Upper lobe of left lung (tissue), 6 donors: Measurements from ENCODE around the gene WNT9B. TPM values are rescaled to one million over a fixed set of nuclear protein-coding genes. Genes with fewer than 3 reads are reported as not detected.

Source experiments
- ATAC-seq, 2 donors: fragments of 200-7000 bp; cut with Tn5 transposase; one replicate each; pipeline ENCODE4 v1.9.1; 2022; ENCODE audit warnings: mild to moderate bottlenecking in 2 of 2, moderate library complexity in 2 of 2; ENCODE audit not compliant: low FRiP score in 2 of 2
- DNase-seq, 2 donors: peaks; one replicate each; pipeline ENCODE4 v3.0.0-alpha.2; 2019 to 2020
- H3K27ac ChIP-seq, 4 donors: fragments of 200-600 bp; sonication (generic); one replicate each; pipeline ENCODE4 v1.5.1; 2016 to 2019
- H3K27me3 ChIP-seq, 4 donors: fragments of 200-600 bp; sonication (generic); one replicate each; pipeline ENCODE4 v1.5.1; 2017 to 2019
- H3K36me3 ChIP-seq, 4 donors: fragments of 200-600 bp; sonication (generic); one replicate each; pipeline ENCODE4 v1.5.1; 2016 to 2019
- H3K4me1 ChIP-seq, 4 donors: fragments of 200-600 bp; sonication (generic); one replicate each; pipeline ENCODE4 v1.5.1; 2018 to 2019
- H3K4me3 ChIP-seq, 4 donors: fragments of 200-600 bp; sonication (generic); one replicate each; pipeline ENCODE4 v1.5.1; 2017 to 2019; ENCODE audit warnings: mild to moderate bottlenecking in 2 of 4, moderate library complexity in 1 of 4
- H3K9me3 ChIP-seq, 4 donors: fragments of 200-600 bp; sonication (generic); one replicate each; pipeline ENCODE4 v1.5.1; 2018 to 2019
- EP300 ChIP-seq, 4 donors: sonication (generic); formaldehyde crosslinking; IDR thresholded peaks; one replicate each; pipeline ENCODE4 v1.5.1; 2017; ENCODE audit warnings: antibody characterized with exemption in 4 of 4, control low read depth in 2 of 4
- POLR2A ChIP-seq, 4 donors: fragments of 450-650 bp; IDR thresholded peaks; one replicate each; pipeline ENCODE4 v1.5.1; 2016 to 2017; ENCODE audit warnings: antibody characterized with exemption in 4 of 4, mild to moderate bottlenecking in 2 of 4
- POLR2AphosphoS5 ChIP-seq, 2 donors: sonication (generic); formaldehyde crosslinking; IDR thresholded peaks; one replicate each; pipeline ENCODE4 v1.5.1; 2017; ENCODE audit warnings: antibody characterized with exemption in 2 of 2
- WGBS, 2 donors: methylation state at CpG; one replicate each; pipeline ENCODE4 v1.1.5; 2017 to 2018; 5-methylcytosine and 5-hydroxymethylcytosine counted together
- total RNA-seq, 6 donors: library from RNA; depleted of rRNA in 4 of 6; stranded (reverse); fragments of >200 nt in 4 of 6; gene quantifications; one replicate each; pipeline versions ENCODE4 v1.1.0 to v1.2.1, GENCODE V29; 2016 to 2021
- TF ChIP-seq, protein P1 (sequence below), 6 experiments: fragments of 450-650 bp in 4 of 6; fragments of 200-600 bp in 2 of 6; sonication (generic) in 2 of 6; IDR thresholded peaks; one replicate each; pipeline ENCODE4 v1.5.1; 2016 to 2019; ENCODE audit warnings: antibody characterized with exemption in 6 of 6
- donor health status: DM: no; HTN: no; CAD: no; lungs with moderate emphysema.
- donor health status: DM: no; HTN: yes; CAD: no; lungs with severe emphysema.

Gene WNT9B
- total RNA-seq, 6 donors from 2014 or later = 0.26 to 8.3 (median 1.8) TPM; not detected in 3

DNA sequence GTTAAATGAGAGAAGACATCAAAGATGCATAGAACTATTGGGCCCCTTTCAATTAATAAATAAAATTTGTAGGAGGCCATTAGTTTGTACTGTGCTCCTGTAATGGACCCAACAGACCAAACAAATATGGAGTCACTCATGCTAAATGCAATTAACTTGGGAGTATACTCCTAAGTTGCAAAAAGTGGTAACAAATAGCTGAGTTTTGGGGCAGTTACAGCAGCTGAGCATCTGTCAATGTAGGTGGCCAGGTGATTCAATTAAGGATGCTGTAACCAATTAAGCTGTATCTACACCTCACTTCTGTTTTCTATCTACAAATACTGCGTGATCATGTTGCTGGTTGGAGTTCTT, 34.9 kb downstream of the WNT9B start:
- TF ChIP-seq EP300 (IDR thresholded peaks at IDR 0.05) (no peak), POLR2A (IDR thresholded peaks at IDR 0.05) (no peak), POLR2AphosphoS5 (IDR thresholded peaks at IDR 0.05) (no peak)
- TF ChIP-seq, protein P1, sequence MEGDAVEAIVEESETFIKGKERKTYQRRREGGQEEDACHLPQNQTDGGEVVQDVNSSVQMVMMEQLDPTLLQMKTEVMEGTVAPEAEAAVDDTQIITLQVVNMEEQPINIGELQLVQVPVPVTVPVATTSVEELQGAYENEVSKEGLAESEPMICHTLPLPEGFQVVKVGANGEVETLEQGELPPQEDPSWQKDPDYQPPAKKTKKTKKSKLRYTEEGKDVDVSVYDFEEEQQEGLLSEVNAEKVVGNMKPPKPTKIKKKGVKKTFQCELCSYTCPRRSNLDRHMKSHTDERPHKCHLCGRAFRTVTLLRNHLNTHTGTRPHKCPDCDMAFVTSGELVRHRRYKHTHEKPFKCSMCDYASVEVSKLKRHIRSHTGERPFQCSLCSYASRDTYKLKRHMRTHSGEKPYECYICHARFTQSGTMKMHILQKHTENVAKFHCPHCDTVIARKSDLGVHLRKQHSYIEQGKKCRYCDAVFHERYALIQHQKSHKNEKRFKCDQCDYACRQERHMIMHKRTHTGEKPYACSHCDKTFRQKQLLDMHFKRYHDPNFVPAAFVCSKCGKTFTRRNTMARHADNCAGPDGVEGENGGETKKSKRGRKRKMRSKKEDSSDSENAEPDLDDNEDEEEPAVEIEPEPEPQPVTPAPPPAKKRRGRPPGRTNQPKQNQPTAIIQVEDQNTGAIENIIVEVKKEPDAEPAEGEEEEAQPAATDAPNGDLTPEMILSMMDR (IDR thresholded peaks at IDR 0.05) = no peak
- Histone ChIP-seq H3K4me3 (no peak overlapping the region), H3K4me1 (peaks cover 0 to 5% (median 0%) of the 10 kb centered on the region in 4 donors), H3K36me3 (no peaks in the 10 kb centered on the region), H3K27me3 (no peaks in the 10 kb centered on the region), H3K27ac (no peak overlapping the region), H3K9me3 (no peaks in the 10 kb centered on the region)
- no peak for DNase-seq
- WGBS, 2 donors = 91 to 100% methylated on average over 1 of the region's 1 CpG
- no peak for ATAC-seq

DNA sequence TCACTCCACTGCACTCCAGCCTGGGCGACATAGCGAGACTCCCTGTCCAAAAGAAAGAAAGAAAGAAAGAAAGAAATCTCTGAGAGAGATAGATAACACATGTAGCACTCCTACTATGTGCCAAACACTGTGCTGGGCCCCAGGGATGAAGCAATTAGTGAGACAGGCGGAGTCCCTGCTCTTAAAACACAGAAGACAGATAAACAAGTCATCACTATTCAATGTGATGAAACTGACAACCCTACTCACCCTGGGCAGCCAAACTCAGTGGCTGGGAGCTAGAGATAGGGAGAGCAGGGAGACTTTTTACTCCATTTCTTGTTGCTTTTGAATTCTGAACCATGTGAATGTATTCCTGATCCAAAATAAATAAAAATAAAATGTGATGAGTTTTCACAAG, 36.3 kb downstream of the WNT9B start:
- ATAC-seq (no peak), DNase-seq (no peak)
- 92 to 98% methylated on average over 3 of the region's 3 CpGs for WGBS, 2 donors
- no peaks in the 10 kb centered on the region for H3K9me3 ChIP-seq
- no peak overlapping the region for H3K27ac ChIP-seq
- H3K27me3 ChIP-seq = no peaks in the 10 kb centered on the region
- TF ChIP-seq EP300 (IDR thresholded peaks at IDR 0.05) (no peak), POLR2AphosphoS5 (IDR thresholded peaks at IDR 0.05) (no peak), POLR2A (IDR thresholded peaks at IDR 0.05) (no peak)
- TF ChIP-seq, protein P1 (IDR thresholded peaks at IDR 0.05) = no peak
- no peak overlapping the region for H3K4me3 ChIP-seq
- peaks cover 0 to 5% (median 0%) of the 10 kb centered on the region in 4 donors for H3K4me1 ChIP-seq
- no peaks in the 10 kb centered on the region for H3K36me3 ChIP-seq

DNA sequence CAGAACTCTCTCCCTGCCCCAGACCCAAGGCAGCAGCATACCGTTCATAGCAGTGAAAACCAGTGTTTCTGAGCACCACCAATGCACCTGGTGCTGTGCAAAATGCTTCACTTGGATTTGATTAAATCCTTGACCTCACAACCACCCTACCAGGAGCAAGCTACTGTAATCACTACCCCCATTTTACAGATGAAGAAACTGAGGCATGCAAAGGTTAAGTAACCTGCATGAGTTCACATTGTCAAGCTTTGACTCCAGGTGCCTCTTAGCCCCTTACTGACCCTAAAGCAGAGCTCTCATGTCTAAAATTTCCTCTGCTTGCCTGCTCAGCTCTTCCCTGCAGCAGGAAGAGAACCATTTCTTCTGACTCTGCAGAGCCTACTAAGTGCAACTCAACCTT, 37.3 kb downstream of the WNT9B start:
- no peaks in the 10 kb centered on the region for H3K27me3 ChIP-seq
- 82 to 83% methylated on average over 1 of the region's 1 CpG for WGBS, 2 donors
- H3K4me1 ChIP-seq = peaks cover 0 to 5% (median 0%) of the 10 kb centered on the region in 4 donors
- no peak overlapping the region for H3K4me3 ChIP-seq
- no peak for TF ChIP-seq POLR2AphosphoS5 (IDR thresholded peaks at IDR 0.05)
- no peak for TF ChIP-seq EP300 (IDR thresholded peaks at IDR 0.05)
- TF ChIP-seq, protein P1 (IDR thresholded peaks at IDR 0.05) = no peak
- H3K36me3 ChIP-seq = no peaks in the 10 kb centered on the region
- no peaks in the 10 kb centered on the region for H3K9me3 ChIP-seq
- H3K27ac ChIP-seq = no peak overlapping the region
- no peak for ATAC-seq
- no peak for DNase-seq

DNA sequence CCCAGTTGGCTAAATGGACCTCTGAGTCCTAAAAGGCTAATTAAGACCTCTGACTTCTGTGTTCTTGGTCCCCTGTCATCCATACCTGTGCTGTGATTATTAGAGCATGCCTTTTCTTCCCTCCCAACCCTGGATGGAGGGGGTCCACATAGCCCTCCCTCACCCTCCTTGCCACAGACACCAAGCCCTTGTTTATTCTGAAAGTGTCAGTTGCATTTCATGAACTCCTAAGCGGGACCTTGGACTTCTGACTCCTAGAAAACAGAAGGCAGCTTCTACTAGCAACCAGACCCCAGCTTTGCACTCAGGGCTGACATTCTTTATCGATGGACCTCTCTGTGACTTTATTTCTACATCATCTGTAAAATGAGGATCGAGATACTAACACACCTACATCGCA, 38.1 kb downstream of the WNT9B start:
- H3K9me3 ChIP-seq = no peaks in the 10 kb centered on the region
- no peaks in the 10 kb centered on the region for H3K36me3 ChIP-seq
- peaks cover 0 to 5% (median 0%) of the 10 kb centered on the region in 4 donors for H3K4me1 ChIP-seq
- 73 to 81% methylated on average over 4 of the region's 4 CpGs for WGBS, 2 donors
- DNase-seq (no peak), ATAC-seq (no peak)
- no peak overlapping the region for H3K4me3 ChIP-seq
- no peak overlapping the region for H3K27ac ChIP-seq
- TF ChIP-seq POLR2AphosphoS5 (IDR thresholded peaks at IDR 0.05) (no peak), EP300 (IDR thresholded peaks at IDR 0.05) (no peak), POLR2A (IDR thresholded peaks at IDR 0.05) (no peak)
- TF ChIP-seq, protein P1 (IDR thresholded peaks at IDR 0.05) = no peak
- no peaks in the 10 kb centered on the region for H3K27me3 ChIP-seq

DNA sequence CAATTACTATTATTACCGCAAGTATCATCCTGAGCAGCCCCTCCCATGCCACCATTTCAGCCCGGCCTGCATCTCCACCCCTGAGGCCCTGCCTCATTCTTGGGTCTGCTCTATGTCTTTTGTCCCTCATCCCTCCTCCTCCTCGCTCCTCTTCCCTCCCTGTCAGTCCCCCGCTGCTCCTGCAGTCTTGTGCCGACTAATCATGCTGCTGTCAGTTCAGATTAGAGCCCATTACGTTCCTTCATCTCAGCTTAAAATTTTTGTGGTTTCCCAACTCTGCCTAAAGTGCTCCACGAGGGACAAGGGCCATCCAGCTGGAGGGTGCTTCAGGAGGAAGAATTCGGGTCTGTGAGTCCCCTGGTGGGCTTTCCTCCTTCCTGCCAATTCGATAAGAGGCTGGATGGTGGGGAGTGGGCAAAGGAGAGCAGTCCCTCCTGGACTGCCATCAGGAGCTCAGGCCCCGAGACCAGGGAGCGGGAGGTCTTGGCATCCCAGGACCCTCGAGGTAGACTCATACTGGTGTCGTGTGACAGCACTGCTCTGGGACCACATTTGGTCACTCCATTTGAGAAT, 38.7 kb downstream of the WNT9B start:
- Histone ChIP-seq H3K27ac (no peak overlapping the region), H3K4me1 (peaks cover 0 to 5% (median 0%) of the 10 kb centered on the region in 4 donors), H3K4me3 (no peak overlapping the region), H3K27me3 (no peaks in the 10 kb centered on the region), H3K9me3 (no peaks in the 10 kb centered on the region), H3K36me3 (no peaks in the 10 kb centered on the region)
- TF ChIP-seq POLR2A (IDR thresholded peaks at IDR 0.05) = no peak
- TF ChIP-seq, protein P1 (IDR thresholded peaks at IDR 0.05) = peak in 1 of 6 experiments; percentile 4
- WGBS, 2 donors = 61 to 64% methylated on average over 8 to 13 of the region's 13 CpGs
- DNase-seq (no peak), ATAC-seq (no peak)
